OCI-M1 (cell line): ENCODE results near the gene SUSD1.
A peak's percentile ranks its signal among the peaks of the same experiment; 100 is the strongest.
"Not testable (repeated sequence)": the region's sequence is repeated elsewhere in the genome, so short reads cannot be mapped to it uniquely, and the experiment has no call there.

Experiments used
- DNase-seq: peaks from one replicate; lab custom pipeline; 2025; lab: John Stamatoyannopoulos, UW

SUSD1 gene

GRCh38 chr9:112173489-112174221 lies 1.4 kb downstream of the SUSD1 start:
- DNase-seq: no peak

GRCh38 chr9:112170968-112171367 lies 4.1 kb downstream of the SUSD1 start:
- DNase-seq: peak; percentile 94

- DNase-seq: no peak
Measured at GRCh38 chr9:112170235-112170634, 4.9 kb downstream of the SUSD1 start.

- DNase-seq: no peak
Measured at GRCh38 chr9:112169368-112169767, 5.7 kb downstream of the SUSD1 start.

DNA sequence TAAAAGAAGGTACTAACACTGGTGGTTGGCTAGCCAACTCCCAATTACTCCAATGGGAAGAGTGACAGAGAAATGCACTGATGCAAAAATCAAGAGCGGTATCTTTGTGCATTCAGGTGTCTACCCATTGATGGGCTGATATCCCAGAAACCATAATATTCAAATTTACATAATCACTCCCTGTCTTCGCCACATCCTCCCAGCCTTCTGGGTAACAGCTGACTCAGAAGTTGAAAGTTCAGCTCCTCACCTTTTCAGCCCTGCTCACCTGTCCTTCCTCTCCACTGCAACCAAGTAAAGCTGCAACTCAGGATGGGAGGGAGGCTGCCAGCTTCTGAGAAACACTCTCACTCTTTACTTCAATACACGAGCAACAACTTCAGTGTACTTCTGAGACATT lies 6.9 kb downstream of the SUSD1 start:
- no peak for DNase-seq

DNA sequence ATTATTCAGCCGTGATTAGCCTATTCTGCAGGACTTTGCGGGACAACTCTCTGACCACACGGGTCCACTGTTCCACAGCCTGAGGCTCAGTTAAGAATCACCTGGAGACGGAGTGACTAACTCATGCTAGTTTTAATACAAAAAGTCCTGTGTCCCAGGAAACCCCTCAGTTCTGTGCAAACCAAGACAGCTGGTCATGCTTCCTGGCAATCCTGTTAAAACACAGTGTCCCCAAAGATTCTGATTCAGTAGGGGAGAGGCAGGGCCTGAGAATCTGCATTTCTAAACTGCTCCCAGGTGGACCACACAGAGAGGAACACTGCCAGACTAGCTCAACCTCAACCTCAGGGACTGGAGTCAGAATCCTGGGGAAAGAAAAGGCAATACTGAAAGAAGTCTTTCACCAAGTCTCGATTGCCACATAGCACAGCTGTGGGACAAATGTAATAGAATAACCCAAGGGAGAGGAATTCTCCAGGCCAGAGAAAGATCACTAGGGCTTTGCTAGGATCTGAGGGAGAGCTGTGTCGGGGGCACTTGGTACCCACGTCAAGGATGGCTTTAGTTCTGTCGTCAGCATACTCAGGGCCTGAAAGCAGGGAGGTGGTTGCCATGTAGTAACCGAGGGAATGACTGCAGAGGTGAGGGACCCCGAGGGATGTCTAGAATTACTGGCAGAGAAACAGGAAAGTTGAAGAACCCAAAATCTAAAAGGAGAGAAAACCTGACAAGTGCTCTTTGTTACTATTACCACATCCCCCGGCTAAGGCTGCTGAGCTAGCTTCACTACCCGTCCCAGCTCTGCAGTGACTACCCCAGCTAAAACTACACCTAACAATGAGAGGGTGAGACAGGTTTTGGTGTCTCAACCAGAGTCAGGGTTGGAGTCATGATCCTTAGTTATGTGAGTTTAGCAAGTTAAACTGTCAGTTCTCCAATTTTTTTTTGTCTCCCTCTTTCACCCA lies 8.6 kb downstream of the SUSD1 start:
- no peak for DNase-seq

GRCh38 chr9:112162621-112163413 lies 12.3 kb downstream of the SUSD1 start:
- DNase-seq: peak; percentile 65

DNA sequence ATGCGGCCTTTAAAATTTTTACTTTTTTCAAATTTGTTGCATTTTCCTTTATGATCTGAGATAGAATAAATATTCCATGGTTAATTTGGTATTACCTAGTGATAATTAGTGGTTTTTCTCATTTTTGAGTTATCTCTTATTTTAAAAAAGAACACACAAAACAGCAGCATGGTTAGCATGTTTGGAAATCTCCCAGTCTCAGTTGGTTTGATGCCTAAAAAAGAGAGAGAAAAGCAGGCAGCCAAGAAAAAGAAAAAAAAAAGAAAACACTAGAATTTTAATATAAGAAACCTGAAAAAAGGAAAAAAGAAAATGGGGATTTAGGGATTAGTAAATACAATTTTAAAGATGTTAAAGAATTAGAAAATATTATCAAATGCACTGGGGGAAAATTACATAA lies 15.3 kb downstream of the SUSD1 start:
- DNase-seq: no peak

GRCh38 chr9:112158656-112159367 lies 16.3 kb downstream of the SUSD1 start:
- DNase-seq: no peak

DNA sequence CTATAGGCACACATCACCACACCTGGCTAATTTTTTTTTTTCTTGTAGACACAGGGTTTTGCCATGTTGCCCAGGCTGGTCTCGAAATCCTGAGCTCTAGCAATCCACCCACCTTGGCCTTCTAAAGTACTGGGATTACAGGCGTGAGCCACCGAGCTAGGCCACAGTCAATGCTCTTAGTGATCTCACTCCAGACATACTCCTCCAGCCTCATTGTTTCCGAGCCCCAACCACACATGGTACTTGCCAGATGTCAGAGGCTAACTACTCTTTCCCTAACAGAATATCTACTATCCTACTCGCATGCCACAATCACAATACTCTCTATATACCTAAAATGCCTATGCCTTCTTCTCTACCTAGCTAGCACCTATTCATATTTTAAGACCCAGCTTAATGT lies 17.1 kb downstream of the SUSD1 start:
- DNase-seq: no peak

GRCh38 chr9:112157087-112157486 lies 18.0 kb downstream of the SUSD1 start:
- no peak for DNase-seq

DNA sequence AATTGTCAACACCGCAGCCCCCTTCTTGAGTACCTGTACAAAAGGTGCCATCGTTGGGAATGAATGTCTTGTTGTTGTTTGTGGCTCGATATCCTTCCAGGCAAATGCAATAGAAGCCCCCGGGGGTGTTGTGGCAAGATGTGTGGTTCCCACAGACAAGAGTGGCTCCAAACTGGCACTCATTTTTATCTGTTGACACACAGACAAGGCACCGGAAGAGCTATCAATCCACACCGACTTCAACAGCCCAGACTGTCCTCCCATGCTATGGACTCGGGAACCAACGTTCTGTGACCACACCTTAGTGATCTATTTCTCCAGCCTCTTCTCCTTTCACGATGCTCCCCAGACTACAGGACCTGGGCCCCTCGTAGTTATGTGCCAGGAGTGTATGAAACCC lies 25.9 kb downstream of the SUSD1 start:
- no peak for DNase-seq

DNA sequence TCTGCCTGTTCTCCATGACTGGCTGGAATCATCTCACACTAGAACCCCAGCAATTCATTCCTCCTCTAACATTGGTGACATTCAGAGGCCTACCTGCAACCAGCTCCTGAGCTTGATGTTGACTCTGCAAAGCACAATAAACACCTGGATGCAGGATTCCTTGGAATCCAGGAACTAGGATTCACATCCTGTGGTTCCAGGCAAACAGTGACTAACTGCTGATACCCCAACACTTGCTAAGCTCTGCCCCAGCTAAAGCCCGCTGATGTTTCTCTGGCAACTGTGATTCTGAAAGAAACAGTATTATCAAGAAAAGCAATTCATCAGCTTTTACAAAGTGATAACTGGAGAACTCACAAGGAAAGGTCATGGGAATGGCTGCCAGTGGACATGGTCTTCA lies 29.2 kb downstream of the SUSD1 start:
- no peak for DNase-seq

GRCh38 chr9:112144807-112145206 lies 30.3 kb downstream of the SUSD1 start:
- DNase-seq: no peak

GRCh38 chr9:112142420-112142819 lies 32.7 kb downstream of the SUSD1 start:
- no peak for DNase-seq

GRCh38 chr9:112140936-112141335 lies 34.2 kb downstream of the SUSD1 start:
- DNase-seq: no peak

DNA sequence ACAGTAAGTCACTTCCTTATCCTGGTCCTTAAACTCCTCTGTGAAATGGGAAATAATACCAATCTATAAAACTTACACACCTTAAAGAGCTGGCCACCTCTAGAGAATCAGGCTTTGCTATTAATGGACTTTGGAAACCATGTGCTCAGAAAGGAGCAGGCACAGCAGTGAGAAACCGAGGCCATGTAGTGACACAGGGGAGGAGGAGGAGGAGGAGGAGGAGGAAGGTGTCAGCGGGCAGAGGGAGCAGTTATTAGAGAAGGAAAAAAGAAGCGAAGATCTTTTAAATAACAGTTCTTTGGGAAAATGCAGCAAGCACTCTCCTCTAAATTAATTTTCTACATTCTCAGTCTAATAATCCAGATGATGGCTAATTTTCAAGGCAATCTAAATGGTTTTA lies 38.0 kb downstream of the SUSD1 start:
- DNase-seq: no peak

DNA sequence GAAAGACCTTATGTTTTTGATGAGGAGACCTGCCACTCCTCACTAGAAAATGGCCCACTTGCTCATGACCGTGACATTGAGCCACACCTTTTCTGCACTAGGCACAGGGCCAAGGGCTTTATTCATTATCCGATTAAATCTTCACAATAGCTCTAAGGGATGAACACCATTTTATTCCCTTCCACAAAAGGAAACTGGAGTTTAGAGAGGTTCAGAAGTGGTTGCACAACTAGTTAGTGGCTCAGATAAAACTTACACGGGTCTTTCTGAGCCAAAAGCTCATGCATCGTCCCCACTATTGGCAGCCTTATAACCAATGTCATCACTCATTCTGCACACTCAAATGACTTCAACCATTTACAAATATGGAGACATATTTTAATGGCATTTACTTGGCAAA lies 39.4 kb downstream of the SUSD1 start:
- DNase-seq: no peak

- DNase-seq: not testable (repeated sequence)
Measured at GRCh38 chr9:112133806-112134205, 41.3 kb downstream of the SUSD1 start.

GRCh38 chr9:112132356-112132755 lies 42.7 kb downstream of the SUSD1 start:
- DNase-seq: no peak

DNA sequence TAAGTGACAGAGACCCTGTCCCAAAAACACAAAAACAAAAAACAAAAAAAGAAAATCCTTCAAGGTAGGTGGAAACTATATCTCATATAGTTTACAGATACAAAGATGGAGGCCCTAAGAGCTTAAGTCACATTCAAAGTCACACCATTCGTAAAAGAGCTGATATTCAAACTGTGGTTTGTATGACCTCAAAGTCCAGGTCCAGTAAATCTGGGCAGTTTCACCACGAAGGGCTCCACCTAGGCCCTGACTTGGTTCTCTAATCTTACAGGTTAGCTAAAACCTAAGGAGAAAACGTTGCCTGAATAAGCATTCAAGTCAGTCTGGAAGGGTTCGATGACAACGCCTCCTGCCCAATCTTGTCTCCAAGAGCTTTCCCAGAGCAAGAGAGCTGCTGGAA lies 44.1 kb downstream of the SUSD1 start:
- DNase-seq: no peak

DNA sequence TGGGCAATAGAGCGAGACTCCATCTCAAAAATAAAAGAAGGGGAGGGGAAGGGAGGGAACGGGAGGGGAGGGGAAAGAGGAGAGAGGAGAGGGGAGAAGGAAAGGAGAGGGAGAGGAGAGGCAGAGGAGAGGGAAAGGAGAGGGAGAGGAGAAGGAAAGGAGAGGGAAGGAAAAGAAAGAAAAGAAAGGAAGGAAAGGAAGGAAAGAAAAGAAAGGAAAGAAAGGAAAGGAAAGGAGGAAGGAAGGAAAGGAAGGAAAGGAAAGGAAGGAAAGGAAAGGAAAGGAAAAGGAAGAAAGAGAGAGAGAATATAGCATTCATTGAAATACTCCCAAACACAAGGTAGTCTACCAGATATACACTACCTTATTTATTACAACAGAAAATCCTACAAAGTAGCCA lies 44.8 kb downstream of the SUSD1 start:
- DNase-seq: no peak
